ENCODE data around the gene ZDHHC9. TPM values are rescaled to one million over a fixed set of nuclear protein-coding genes. Genes with fewer than 3 reads are reported as not detected.

Gene ZDHHC9
- total and polyA plus RNA-seq, 9 of the 15 experiments (the other 6 are each of a cell fraction or from before 2014, with no cell fraction given): 6.8 to 22.4 (median 9.1) TPM

DNA sequence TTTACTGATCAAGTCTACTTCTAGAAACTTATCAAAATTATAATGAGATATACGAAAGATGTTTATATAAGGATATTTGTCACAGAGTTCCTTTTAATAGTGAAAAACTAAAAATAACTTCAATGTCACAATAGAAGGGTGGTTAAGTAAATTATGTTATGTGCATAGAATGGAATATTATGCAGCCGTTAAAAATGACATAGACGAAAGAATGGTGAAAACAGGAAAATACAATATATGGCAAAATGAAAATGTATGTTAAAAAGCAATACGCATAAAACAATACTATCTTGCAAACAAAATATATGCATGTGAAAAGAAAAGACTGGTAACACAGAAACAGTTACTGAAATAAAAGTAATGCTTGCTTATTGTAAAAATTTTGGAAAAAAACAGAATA, 19.1 kb downstream of the ZDHHC9 start:
- Histone ChIP-seq H4K20me1 (replicated peaks; ENCODE audit: control insufficient read depth, insufficient read depth, low read length) (no peaks in the 10 kb centered on the region), H3K4me3 (no peak overlapping the region), H3K9ac (ENCODE audit: insufficient read depth in 1 of 2, low read depth in 2 of 2, low read length in 2 of 2) (no peak overlapping the region), H3K9me1 (ENCODE audit: control insufficient read depth, insufficient read depth, low read length) (no peaks in the 10 kb centered on the region), H3K79me2 (ENCODE audit: control insufficient read depth, insufficient read depth, low read length) (no peaks in the 10 kb centered on the region), H3K36me3 (ENCODE audit: control insufficient read depth, insufficient read depth, low read length) (peaks cover 32% of the 10 kb centered on the region), H3K27me3 (ENCODE audit: control insufficient read depth in 2 of 2, insufficient read depth in 2 of 2, low read length in 2 of 2) (no peaks in the 10 kb centered on the region), H3K27ac (ENCODE audit: extremely low read depth, low read depth, low read length) (no peak overlapping the region), H3K4me1 (replicated peaks in 1 of 2; ENCODE audit: control insufficient read depth in 2 of 2, insufficient read depth in 2 of 2, low read length in 2 of 2) (0 out of 5 replicates have a peak, but pooled peaks cover 0 to 2% of the 10 kb centered on the region in 2 experiments), H2AFZ (ENCODE audit: low read depth, low read length) (no peak overlapping the region), H3K4me2 (ENCODE audit: insufficient read depth, low read length) (no peak overlapping the region), H3K9me3 (replicated peaks; ENCODE audit: control insufficient read depth, insufficient read depth, low read depth, low read length) (no peaks in the 10 kb centered on the region)
- FAIRE-seq (no peak), ATAC-seq (no peak), DNase-seq (ENCODE audit: extremely low read depth in 1 of 4, low spot score in 3 of 4) (no peak)
- in situ Hi-C loops (cut with MboI): loop anchor here (10.0 kb wide), 1 partner anchor 220 kb away; no protein-coding TSS in a partner anchor
- POLR2A ChIA-PET: interaction anchor here (1.3 kb wide), 1 partner anchor 12 kb away, joined by 4 read pairs; no protein-coding TSS in a partner anchor
- BruUV-seq (replicated peaks): no TSS peak
- CTCF ChIA-PET (ENCODE audit: low intra/inter-chr PET ratio): no interaction called here
- TF ChIP-seq ZNF146 (CRISPR knock-in tag; IDR thresholded peaks at IDR 0.05; ENCODE audit: unreplicated experiment): peak; percentile 87
- TF ChIP-seq RBM25 (IDR thresholded peaks at IDR 0.05; ENCODE audit: low read depth, low read length, severe bottlenecking): peak; percentile 39
- no peak for TF ChIP-seq RBM39 (optimal IDR thresholded peaks at IDR 0.05; ENCODE audit: low read depth, low read length)
- 98% methylated on average over 4 of the region's 4 CpGs for WGBS (ENCODE audit: insufficient coverage, low coverage, missing lambda C conversion rate)
- intact Hi-C loops (cut with micrococcal nuclease): loop anchor here (5.0 kb wide), 1 partner anchor 217 kb away; no protein-coding TSS in a partner anchor

- ChIA-PET CTCF (ENCODE audit: low intra/inter-chr PET ratio) (interaction anchor here (0.7 to 1.7 kb wide), 2 partner anchors 217 to 231 kb away, joined by 3 to 4 read pairs; no protein-coding TSS in a partner anchor), POLR2A (interaction anchor here (0.6 kb wide), 1 partner anchor 17 kb away, joined by 3 read pairs; no protein-coding TSS in a partner anchor)
- BruUV-seq (replicated peaks): no TSS peak
- Histone ChIP-seq H4K20me1 (replicated peaks; ENCODE audit: control insufficient read depth, insufficient read depth, low read length) (no peaks in the 10 kb centered on the region), H3K9ac (ENCODE audit: insufficient read depth in 1 of 2, low read depth in 2 of 2, low read length in 2 of 2) (no peak overlapping the region), H3K4me2 (ENCODE audit: insufficient read depth, low read length) (no peak overlapping the region), H3K9me3 (replicated peaks; ENCODE audit: control insufficient read depth, insufficient read depth, low read depth, low read length) (no peaks in the 10 kb centered on the region), H2AFZ (ENCODE audit: low read depth, low read length) (no peak overlapping the region), H3K36me3 (ENCODE audit: control insufficient read depth, insufficient read depth, low read length) (peaks cover 22% of the 10 kb centered on the region), H3K4me1 (replicated peaks in 1 of 2; ENCODE audit: control insufficient read depth in 2 of 2, insufficient read depth in 2 of 2, low read length in 2 of 2) (0 out of 5 replicates have a peak, but pooled peaks cover 0 to 2% of the 10 kb centered on the region in 2 experiments), H3K9me1 (ENCODE audit: control insufficient read depth, insufficient read depth, low read length) (no peaks in the 10 kb centered on the region), H3K27ac (ENCODE audit: extremely low read depth, low read depth, low read length) (no peak overlapping the region), H3K4me3 (no peak overlapping the region), H3K27me3 (ENCODE audit: control insufficient read depth in 2 of 2, insufficient read depth in 2 of 2, low read length in 2 of 2) (no peaks in the 10 kb centered on the region), H3K79me2 (ENCODE audit: control insufficient read depth, insufficient read depth, low read length) (no peaks in the 10 kb centered on the region)
- intact Hi-C loops (cut with micrococcal nuclease) (loop anchor here (1.0 to 5.0 kb wide), 3 partner anchors 65 to 216 kb away; no protein-coding TSS in a partner anchor), in situ Hi-C loops (cut with MboI) (loop anchor here (10.0 kb wide), 1 partner anchor 219 kb away; no protein-coding TSS in a partner anchor)
- WGBS (ENCODE audit: insufficient coverage, low coverage, missing lambda C conversion rate): 78% methylated on average over 5 of the region's 6 CpGs
- ATAC-seq: no peak
- DNase-seq (ENCODE audit: extremely low read depth in 1 of 4, low spot score in 3 of 4): no peak
- FAIRE-seq: no peak
- TF ChIP-seq KLF6 (CRISPR knock-in tag; IDR thresholded peaks at IDR 0.05; ENCODE audit: borderline replicate concordance) (no peak), ZNF134 (CRISPR knock-in tag; conservative IDR thresholded peaks at IDR 0.05) (no peak), ZNF551 (CRISPR knock-in tag; IDR thresholded peaks at IDR 0.05) (no peak), ZZZ3 (IDR thresholded peaks at IDR 0.05) (no peak)
These were observed 20.2 kb downstream of the ZDHHC9 start for GRCh38 chrX:129823522-129823921.

Data from K562 (cell line).